ENCODE data around the gene ELOVL3.

ELOVL3 gene

DNA sequence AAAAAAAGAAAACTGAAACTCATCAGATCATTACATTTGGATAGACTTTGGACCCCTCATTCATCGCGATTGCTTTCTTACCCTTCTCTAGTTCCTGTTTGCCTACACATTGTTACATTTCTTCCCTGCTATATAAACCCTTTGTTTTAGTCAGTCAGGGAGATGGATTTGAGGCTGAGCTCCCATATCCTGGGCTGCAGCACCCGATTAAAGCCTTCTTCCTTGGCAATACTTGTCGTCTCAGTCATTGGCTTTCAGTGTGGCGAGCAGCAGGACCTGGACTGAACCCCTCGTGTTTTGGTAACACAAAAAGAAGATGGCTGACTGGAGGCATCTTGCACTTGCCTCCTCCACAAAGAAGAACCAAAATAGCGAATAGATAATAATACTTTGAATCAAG is 34.1 kb upstream of the ELOVL3 start:
- TF ChIP-seq, protein P1, sequence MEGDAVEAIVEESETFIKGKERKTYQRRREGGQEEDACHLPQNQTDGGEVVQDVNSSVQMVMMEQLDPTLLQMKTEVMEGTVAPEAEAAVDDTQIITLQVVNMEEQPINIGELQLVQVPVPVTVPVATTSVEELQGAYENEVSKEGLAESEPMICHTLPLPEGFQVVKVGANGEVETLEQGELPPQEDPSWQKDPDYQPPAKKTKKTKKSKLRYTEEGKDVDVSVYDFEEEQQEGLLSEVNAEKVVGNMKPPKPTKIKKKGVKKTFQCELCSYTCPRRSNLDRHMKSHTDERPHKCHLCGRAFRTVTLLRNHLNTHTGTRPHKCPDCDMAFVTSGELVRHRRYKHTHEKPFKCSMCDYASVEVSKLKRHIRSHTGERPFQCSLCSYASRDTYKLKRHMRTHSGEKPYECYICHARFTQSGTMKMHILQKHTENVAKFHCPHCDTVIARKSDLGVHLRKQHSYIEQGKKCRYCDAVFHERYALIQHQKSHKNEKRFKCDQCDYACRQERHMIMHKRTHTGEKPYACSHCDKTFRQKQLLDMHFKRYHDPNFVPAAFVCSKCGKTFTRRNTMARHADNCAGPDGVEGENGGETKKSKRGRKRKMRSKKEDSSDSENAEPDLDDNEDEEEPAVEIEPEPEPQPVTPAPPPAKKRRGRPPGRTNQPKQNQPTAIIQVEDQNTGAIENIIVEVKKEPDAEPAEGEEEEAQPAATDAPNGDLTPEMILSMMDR (IDR thresholded peaks at IDR 0.05; ENCODE audit: extremely low read depth, missing control alignments), result no peak
- no peak for DNase-seq (ENCODE audit: low spot score)

DNA sequence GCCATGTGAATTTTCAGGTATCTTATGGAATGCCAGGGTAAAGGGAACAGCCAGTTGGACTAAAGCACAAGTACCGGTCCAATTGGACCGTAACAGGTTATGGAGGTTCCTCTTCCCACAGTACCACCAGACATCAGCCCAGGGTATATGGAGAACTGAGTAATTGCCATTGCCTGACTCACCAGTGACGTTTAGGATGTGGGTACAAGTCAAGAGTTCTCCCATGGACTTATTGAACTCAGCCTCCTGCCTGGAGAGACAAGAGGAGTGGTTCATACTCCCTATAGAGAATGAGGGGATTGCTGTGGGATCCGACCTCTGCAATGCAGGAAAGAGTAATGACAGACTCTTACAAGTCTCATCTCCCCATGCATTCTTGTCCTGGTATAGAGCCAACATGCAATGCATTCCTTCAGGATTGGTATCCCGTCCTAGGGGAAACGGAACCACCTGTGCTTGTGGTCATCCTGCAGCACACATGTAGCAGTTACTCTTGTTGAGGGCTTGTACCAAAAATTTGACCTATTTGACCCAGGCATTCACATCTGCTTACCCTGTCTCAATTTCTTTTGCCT is 30.7 kb upstream of the ELOVL3 start:
- TF ChIP-seq, protein P1 (IDR thresholded peaks at IDR 0.05; ENCODE audit: extremely low read depth, missing control alignments), result no peak
- DNase-seq (ENCODE audit: low spot score), result no peak

DNA sequence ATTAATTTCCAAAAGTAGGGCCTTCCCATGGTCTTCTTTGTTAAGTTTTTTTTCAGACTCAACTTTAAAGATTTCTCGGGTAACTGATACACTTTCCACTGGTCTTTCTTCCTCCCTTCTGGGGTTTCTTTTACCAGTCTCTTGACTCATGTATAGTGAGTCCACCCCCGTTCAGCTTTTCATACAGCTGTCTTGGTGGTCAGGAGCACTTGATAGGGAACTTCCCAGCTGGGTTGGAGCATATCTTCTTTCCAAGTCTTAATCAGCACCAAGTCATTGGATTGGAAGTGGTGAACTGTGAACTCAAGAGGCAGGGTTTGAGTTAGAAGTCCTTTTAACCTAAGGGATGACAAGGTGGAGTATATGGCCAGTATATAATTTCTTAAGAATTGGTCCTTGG is 29.2 kb upstream of the ELOVL3 start:
- TF ChIP-seq, protein P1 (IDR thresholded peaks at IDR 0.05; ENCODE audit: extremely low read depth, missing control alignments), result no peak
- peak; percentile 46 for DNase-seq (ENCODE audit: low spot score)

DNA sequence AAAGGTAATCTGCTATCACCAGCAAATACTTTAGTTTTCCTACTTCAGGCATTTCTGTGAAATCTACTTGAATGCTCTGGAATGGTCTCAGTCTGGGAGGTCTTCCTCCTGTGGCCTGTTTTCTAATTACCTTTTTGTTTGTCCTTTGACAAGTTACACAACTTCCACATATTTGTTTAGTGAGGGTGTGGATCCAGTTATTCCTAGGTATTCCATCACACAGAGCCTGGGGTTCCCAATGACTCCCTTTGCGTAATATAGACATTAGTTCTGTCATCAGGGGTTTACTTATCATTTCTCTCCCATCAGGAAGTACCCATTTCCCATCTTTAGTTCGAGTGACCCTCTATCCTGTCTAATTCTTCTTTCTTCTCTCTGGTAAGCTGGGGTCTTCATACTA is 28.1 kb upstream of the ELOVL3 start:
- TF ChIP-seq, protein P1 (IDR thresholded peaks at IDR 0.05; ENCODE audit: extremely low read depth, missing control alignments), result no peak

GRCh38 chr10:102200751-102201640 is 25.1 kb upstream of the ELOVL3 start:
- TF ChIP-seq, protein P1 (IDR thresholded peaks at IDR 0.05; ENCODE audit: extremely low read depth, missing control alignments), result no peak
- no peak for DNase-seq (ENCODE audit: low spot score)

More for the DNA sequence above, 28.1 kb upstream of the ELOVL3 start:
- no peak for DNase-seq (ENCODE audit: low spot score)

- DNase-seq (ENCODE audit: low spot score), result peak; percentile 49
- TF ChIP-seq, protein P1 (IDR thresholded peaks at IDR 0.05; ENCODE audit: extremely low read depth, missing control alignments), result no peak
Measured at GRCh38 chr10:102202386-102202785, 23.7 kb upstream of the ELOVL3 start.

DNA sequence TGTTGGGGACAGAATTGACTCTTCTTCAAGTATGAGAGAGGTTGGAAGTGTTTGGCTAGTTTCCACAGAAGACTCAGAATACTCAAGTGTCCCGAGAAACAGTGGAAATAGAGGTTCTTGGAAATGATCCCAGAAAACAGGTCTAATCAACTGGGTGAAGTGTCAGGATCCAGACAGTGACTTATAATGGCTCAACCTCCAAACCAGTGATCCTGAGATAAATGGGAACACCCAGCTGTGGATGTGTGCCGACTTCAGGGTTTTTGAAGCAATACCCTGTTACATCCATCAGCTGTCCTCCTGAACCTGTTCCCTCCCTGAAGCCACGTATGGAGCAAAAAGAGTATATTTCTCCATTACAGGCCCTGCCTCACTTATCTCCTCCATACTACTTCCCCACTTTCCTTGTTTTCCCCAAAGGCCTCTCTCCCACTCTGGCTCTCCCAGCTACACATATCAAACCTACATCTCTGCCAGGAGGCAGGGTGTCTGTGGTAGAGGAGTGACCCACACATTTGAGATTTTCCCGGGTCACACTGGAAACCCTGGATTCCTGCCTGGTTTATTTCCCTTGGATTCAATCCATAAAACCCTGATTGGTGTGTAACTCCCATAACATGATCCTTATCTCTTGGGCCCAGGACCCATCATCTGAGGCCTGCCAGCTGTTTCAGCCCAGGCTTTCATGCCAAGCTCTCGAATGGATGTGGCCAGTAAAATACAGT is 17.6 kb upstream of the ELOVL3 start:
- TF ChIP-seq, protein P1 (IDR thresholded peaks at IDR 0.05; ENCODE audit: extremely low read depth, missing control alignments), result no peak
- no peak for DNase-seq (ENCODE audit: low spot score)

Data from GM20000 (cell line).